ENCODE measurements around the gene CYFIP1.

Gene CYFIP1

DNA sequence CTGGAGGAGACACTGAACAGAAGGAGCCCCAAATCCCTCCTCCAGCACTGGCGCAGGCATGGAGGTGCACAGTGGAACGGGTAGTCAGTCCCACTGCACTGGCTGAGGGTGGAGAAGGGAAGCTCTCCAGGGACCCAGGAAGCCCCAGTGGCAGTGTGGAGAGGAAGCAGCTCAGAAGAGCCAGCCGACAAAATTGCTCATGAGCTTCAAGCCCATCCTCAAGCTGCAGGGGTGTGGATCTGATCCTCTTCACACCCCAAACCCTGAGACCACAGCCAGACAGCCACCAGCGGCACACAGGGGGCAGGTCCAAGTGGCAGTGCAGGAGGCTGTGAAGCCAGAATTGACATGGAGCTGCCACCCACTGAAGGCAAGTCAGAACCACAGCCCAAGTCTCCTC is 32.1 kb downstream of the CYFIP1 start:
- DNase-seq: no peak

- DNase-seq: no peak
Observed at GRCh38 chr15:22947101-22948000, 32.8 kb downstream of the CYFIP1 start.

DNA sequence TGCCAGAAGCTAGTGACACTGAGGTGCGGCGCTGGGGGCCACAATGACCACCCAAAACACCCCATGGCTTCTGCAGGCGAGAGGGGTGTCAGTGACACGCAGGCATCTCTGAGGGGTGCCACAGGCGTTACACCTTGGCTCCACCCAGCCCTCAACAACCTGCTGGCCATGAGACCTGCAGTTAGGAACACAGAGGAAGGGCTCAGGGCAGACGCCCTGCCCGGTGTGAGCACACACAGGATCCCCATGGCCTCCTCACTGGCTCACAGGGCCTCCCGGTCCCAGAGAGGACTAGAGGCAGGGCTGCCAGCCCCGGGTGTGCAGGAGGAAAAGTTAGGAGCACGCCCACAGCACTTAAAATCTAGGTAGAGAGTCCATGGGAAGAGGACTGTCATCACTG is 35.1 kb downstream of the CYFIP1 start:
- no peak for DNase-seq

DNA sequence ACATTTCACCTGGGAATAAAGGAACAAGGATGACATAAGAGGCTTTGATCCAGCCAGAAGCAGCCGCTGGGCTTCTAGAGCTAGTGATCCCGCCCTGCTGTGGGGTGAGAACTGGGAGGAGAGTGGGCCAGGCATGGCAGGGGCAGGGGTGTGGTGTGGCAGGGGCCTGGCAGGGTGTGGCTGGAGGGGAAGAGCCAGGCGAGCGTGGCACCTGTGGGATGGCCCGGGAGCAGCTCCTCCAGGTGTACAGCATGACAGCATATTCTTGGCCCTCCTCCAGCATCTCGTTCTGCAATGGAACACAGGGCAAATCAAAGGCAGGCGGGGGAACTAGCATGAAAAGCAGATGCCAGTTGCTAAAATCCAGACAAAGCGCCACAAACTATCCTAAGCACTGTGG is 35.5 kb downstream of the CYFIP1 start:
- no peak for DNase-seq

DNA sequence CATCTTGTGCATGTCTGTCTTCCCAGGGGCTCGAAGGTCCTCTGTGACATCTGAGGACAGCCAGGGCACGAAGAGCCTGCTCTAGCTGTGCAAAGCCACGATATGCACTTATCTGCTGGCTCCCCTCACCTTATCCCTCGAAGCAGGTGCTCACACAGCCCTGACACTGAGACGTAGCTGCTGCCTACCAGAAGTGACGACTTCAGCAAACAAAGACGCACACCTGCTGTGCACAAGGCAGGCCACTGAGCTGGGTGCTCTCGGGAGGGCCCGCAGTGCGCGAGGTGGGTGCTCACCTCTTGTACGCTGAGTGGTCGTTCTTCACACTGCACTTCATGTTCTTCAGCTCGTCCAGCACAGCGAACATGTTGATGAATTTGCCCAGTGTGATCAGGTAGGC is 37.3 kb downstream of the CYFIP1 start:
- no peak for DNase-seq

- no peak for DNase-seq
Observed at GRCh38 chr15:22942306-22942855, 37.8 kb downstream of the CYFIP1 start.

GRCh38 chr15:22941179-22941578 is 39.0 kb downstream of the CYFIP1 start:
- no peak for DNase-seq

DNA sequence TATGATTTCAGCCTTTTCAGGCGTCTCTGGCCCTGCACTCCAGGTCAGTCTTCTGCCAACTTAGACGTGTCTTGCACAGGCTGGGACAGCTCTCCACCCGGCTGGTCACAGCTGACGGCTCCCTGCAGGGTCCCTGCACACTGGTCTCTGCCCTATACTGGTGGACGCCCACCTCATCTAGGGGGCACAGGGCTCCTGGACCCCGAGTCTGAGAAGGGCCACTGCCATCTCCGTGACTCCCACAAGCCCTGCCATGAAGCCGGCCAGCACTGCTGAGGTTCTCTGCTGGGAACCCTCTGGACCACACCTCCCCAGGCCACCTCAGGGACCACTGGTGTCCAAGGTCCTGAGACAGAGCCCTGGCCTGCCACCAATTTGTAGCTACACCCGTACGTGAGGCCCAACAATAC is 40.5 kb downstream of the CYFIP1 start:
- no peak for DNase-seq

GRCh38 chr15:22939051-22939450 is 41.1 kb downstream of the CYFIP1 start:
- DNase-seq: no peak

DNA sequence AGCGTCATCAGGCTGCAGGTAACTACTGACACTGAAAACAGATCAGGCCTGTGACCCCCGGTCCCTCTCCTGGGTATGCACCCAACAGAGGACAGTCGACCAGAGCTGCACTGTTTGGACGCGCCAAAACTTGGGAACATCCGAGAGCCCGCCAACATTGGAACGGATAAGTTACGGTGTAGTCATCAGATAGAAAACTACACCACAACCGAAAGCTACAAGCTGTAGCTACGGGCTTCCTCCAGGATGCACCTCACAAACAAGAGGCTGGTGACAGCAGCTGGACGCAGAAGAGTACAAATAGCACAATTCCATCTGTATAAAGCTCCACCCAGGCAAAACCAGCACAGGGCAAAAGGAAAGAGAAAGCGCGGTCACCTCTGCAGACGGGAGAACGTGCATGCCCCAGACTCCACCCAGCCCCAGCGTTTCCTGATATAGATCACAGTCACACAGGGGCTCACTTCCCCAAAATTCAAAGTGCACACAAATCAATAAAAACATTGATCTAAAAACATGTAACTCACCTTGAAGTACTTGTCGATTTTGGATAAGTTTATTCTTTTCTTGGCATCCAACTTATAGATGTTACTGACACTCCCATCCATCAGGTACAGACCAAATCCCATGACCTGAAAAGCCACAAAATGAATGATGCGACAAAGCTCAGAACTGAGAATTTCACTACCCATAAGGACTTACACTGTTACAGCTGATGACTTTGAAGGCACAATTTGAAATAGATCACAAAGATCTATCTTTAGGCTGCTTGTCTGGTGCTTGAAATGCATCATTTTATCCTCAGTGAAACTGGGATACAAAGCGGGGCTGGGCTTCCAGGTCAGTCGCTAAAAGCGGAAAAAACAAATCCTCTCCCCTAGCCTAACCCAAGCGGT is 43.3 kb downstream of the CYFIP1 start:
- DNase-seq: peak; percentile 11

DNA sequence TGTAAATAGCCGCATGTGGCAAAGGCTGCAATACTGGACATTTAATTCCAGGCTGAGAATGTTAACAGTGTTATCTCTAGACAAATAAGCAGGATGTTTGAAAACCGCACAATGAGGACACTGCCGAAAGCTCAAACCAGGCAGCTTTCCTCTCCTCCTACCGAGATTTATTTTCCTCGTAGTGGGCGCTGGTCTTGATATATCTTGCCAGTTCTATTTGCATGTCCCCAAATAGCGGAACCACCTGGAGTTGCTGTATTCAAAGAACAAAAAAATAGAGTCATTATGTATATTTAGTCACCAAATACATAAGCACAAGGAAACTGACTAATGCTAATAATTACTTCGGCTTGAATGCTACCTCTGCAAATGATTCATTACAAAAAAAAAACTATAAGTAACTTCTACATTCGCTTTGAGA is 46.5 kb downstream of the CYFIP1 start:
- no peak for DNase-seq

GRCh38 chr15:22931784-22932536 is 48.2 kb downstream of the CYFIP1 start:
- no peak for DNase-seq

DNA sequence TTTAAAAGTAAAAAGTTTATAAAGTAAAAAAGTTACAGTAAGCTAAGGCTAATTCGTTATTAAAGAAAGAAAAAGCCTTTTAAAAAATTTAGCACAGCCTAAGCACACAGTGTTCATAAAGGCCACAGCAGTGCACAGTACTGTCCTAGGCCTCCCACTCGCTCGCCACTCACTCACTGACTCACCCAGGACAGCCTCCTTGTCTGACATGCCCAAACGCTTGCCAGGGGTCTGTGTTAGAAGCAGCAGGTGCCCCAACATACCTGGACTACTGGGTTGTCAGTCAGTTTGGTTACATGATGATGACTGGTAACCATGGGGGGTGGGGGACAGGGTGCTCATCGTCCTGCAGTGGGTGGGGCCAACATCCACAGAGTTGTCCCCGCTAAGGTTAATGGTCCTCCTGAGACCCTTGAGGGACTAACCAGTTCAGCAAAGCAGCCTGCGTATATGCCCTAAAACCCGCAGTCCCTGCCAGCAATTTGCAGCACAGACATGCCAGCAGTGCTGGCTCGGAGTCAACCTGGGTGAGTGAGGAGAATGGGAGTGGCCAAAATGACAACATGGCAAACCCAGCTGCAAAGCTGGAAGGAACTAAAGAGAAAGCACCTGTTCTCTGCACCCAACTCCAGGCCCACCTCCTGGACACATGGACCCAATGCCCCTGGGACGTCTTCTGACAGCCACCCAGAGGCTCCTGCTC is 49.2 kb downstream of the CYFIP1 start:
- DNase-seq: no peak

DNA sequence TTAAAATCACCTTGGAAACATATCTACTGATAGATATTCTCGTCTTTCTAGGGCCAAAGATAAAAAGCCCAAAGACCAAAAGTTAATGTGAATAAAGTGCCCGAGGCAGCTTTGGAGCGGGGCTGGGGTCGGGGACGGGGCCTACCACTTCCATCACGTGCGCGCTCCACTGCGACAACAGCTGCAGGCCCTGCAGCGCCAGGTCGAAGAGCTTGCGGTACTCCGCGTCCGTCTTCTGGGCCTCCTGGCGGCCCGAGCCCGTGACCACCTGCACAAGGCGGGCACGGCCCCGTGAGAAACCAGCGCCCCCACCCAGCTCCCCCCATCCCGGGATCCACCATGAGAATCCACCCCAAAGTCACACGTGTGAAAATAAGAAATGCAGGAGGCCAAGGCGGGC is 52.4 kb downstream of the CYFIP1 start:
- no peak for DNase-seq

DNA sequence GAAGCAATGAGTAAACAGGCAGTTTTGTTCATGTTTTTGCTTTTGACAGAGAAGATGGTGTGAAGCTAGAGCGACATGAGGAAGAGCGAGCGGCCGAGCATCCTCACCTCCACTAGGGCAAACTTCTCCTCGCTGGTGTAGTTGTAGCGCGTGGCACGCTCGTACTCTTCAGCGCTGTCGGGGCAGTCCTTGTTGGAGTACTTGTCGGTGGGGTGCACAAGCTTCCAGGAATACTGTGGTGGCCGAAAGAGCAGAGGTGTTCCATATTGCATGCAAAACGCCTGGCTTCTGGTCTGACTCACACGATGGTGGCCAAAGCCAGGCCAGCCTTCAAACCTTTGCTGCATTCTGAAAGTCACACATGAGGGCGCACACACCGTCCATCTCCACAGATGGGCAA is 54.3 kb downstream of the CYFIP1 start:
- DNase-seq: no peak

GRCh38 chr15:22922003-22922402 is 58.2 kb downstream of the CYFIP1 start:
- DNase-seq: no peak

GRCh38 chr15:22919171-22919570 is 61.0 kb downstream of the CYFIP1 start:
- DNase-seq: no peak

GRCh38 chr15:22918596-22919140 is 61.5 kb downstream of the CYFIP1 start:
- no peak for DNase-seq

DNA sequence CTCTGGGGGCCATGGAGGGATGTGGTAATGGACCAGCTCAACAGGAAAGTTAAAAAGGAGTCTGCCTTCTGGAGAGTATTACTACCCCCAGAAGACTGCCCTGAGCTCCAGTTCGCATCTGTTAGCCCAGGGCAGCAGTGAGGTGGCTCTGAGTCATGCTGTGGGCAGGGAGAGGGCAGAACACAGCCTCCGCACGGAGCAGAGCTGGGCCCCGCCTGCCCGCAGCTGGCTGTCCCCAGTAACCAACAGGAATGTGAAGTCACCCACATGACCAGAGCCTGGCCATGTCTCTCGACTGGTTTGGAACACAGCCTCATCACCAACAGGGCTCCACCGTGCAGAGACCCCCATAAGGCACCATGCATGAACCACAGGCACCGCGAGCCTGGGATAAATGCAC is 62.1 kb downstream of the CYFIP1 start:
- no peak for DNase-seq

DNA sequence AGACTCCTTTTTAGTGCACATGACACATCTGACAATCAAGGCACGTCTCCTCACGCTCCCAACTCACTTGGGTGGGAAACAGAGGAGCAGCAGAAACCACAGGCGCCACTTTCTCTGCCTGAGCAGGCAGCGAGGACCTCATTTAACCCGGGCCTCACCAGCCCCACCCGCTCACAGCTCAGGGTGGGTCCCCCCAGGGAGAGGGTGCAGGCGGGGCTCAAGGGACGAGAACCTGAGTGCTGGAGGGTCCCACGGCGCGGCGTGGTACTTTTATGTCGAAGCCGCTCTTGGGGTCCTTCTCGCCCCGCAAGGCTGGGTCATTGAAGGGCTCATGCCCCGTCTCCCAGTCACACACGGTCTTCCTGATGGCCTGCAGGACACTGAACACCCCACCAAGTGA is 62.6 kb downstream of the CYFIP1 start:
- DNase-seq: no peak

DNA sequence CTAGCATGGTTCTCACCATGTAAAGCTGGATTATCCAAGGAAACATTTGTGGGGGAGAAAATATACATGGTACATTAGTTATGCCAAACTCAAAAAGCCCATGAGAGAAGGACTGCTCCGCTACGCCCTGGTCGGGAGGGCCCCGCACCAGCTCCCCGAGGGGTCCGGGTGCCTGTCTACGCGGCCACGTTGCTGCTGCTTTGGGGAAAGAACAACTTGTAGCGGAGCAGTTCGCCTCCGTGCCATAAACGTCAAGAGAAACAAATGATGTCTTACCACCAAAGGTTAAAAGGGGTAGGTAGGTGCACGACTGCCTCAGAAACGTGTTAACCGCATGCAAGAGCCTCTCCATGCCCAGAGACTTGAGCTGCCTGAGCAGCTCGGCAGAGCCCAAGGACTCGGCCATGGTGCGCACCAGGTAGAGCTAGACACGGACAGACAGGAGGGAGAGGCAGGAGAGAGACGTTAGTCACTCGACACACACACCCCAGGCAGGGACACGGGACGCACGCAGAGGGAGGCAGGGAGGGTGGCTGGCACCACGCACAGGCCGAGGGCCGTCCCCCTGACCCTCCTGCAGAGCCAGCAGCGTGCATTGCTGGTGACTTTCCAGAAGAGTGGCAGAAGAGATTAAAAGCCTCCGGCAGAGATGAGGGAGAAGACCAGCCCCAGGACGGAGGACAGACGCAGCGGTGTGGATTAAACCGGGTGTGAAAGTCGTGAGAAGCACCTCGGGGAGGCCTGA is 63.4 kb downstream of the CYFIP1 start:
- no peak for DNase-seq

Data from CD4-positive, alpha-beta T cell treated with Interferon gamma for 1 hour (primary cell).